HEK293 (cell line): ENCODE data around the gene INO80B.
A peak's percentile ranks its signal among the peaks of the same experiment; 100 is the strongest.

Source experiments
- CTCF ChIA-PET: fragments of 350-600 bp; formaldehyde crosslinking; extraction: SDS; loops from one replicate; lab custom pipeline; 2021; ENCODE audit warnings: antibody characterized with exemption; lab: Yijun Ruan, JAX
- POLR2A ChIA-PET: fragments of 300-600 bp; formaldehyde crosslinking; extraction: SDS; loops from one replicate; lab custom pipeline; 2020; ENCODE audit warnings: antibody characterized with exemption, inconsistent platforms; lab: Yijun Ruan, JAX
- H3K27ac ChIP-seq: fragments of 200-500 bp; sonication (Bioruptor generic); 2 replicates; pipeline ENCODE4 v1.5.1; 2014; ENCODE audit warnings: low read depth, low read length, control low read depth, inconsistent platforms; ENCODE audit errors: extremely low read depth
- H3K36me3 ChIP-seq, 2 experiments: fragments of 200-500 bp in 1 of 2; sonication (Bioruptor generic) in 1 of 2; 1 replicate in 1 of 2; 2 replicates in 1 of 2; pipeline ENCODE4 v1.5.1; 2014 to 2017; ENCODE audit warnings: inconsistent platforms in 2 of 2, low read length in 2 of 2; ENCODE audit not compliant: control insufficient read depth in 2 of 2, insufficient read depth in 1 of 2
- H3K4me1 ChIP-seq: fragments of 200-500 bp; sonication (Bioruptor generic); 2 replicates; pipeline ENCODE4 v1.5.1; 2014; ENCODE audit warnings: mild to moderate bottlenecking, low read length, inconsistent platforms; ENCODE audit not compliant: control insufficient read depth, insufficient read depth
- H3K4me3 ChIP-seq: 2 replicates; pipeline ENCODE4 v1.5.1; 2011; ENCODE audit warnings: low read depth, mild to moderate bottlenecking, control low read depth, low read length, moderate library complexity
- H3K9me3 ChIP-seq: fragments of 200-500 bp; sonication (Bioruptor generic); 2 replicates; pipeline ENCODE4 v1.5.1; 2014; ENCODE audit warnings: low read depth, low read length, inconsistent platforms; ENCODE audit not compliant: control insufficient read depth, insufficient read depth
- GFI1B ChIP-seq: fragments of 450-650 bp; formaldehyde crosslinking; IDR thresholded peaks from 2 replicates; pipeline ENCODE4 v1.5.1; 2016; ENCODE audit warnings: missing biosample characterization, missing genetic modification characterization
- RBAK ChIP-seq: fragments of 450-650 bp; formaldehyde crosslinking; IDR thresholded peaks from 2 replicates; pipeline ENCODE4 v1.5.1; 2016; ENCODE audit warnings: missing biosample characterization, missing genetic modification characterization
- REPIN1 ChIP-seq: fragments of 450-650 bp; formaldehyde crosslinking; IDR thresholded peaks from 2 replicates; pipeline ENCODE4 v1.5.1; 2017; ENCODE audit warnings: missing biosample characterization, missing genetic modification characterization, low read depth
- YY1 ChIP-seq: fragments of 450-650 bp; formaldehyde crosslinking; IDR thresholded peaks from 2 replicates; pipeline ENCODE4 v1.5.1; 2018; ENCODE audit warnings: missing biosample characterization, missing genetic modification characterization
- ZBTB48 ChIP-seq: fragments of 450-650 bp; formaldehyde crosslinking; IDR thresholded peaks from 2 replicates; pipeline ENCODE4 v1.5.1; 2016; ENCODE audit warnings: missing biosample characterization, missing genetic modification characterization
- ZNF121 ChIP-seq: fragments of 450-650 bp; formaldehyde crosslinking; IDR thresholded peaks from 2 replicates; pipeline ENCODE4 v1.5.1; 2016; ENCODE audit warnings: missing biosample characterization, missing genetic modification characterization
- ZNF138 ChIP-seq: fragments of 450-650 bp; formaldehyde crosslinking; IDR thresholded peaks from 2 replicates; pipeline ENCODE4 v1.5.1; 2016; ENCODE audit warnings: missing biosample characterization, missing genetic modification characterization, borderline replicate concordance
- ZNF146 ChIP-seq: fragments of 450-650 bp; formaldehyde crosslinking; IDR thresholded peaks from 2 replicates; pipeline ENCODE4 v1.5.1; 2016; ENCODE audit warnings: missing biosample characterization, missing genetic modification characterization
- ZNF266 ChIP-seq: fragments of 450-650 bp; formaldehyde crosslinking; IDR thresholded peaks from 2 replicates; pipeline ENCODE4 v1.5.1; 2016; ENCODE audit warnings: missing biosample characterization, missing genetic modification characterization, low read depth
- ZNF335 ChIP-seq: fragments of 450-650 bp; formaldehyde crosslinking; conservative IDR thresholded peaks from 2 replicates; pipeline ENCODE4 v1.5.1; 2016; ENCODE audit warnings: missing biosample characterization, missing genetic modification characterization
- ZNF350 ChIP-seq: fragments of 450-650 bp; formaldehyde crosslinking; IDR thresholded peaks from 2 replicates; pipeline ENCODE4 v1.5.0; 2017; ENCODE audit warnings: missing biosample characterization, mild to moderate bottlenecking, missing genetic modification characterization
- ZNF354C ChIP-seq: fragments of 450-650 bp; formaldehyde crosslinking; IDR thresholded peaks from 2 replicates; pipeline ENCODE4 v1.5.1; 2016; ENCODE audit warnings: missing biosample characterization, missing genetic modification characterization, low read depth, borderline replicate concordance
- TF ChIP-seq, protein P1 (sequence below): fragments of 450-650 bp; formaldehyde crosslinking; IDR thresholded peaks from 2 replicates; pipeline ENCODE4 v1.5.1; 2016; ENCODE audit warnings: missing biosample characterization, missing genetic modification characterization
- TF ChIP-seq, protein P2 (sequence below): fragments of 450-650 bp; formaldehyde crosslinking; conservative IDR thresholded peaks from 2 replicates; pipeline ENCODE4 v1.5.1; 2016; ENCODE audit warnings: low read depth, missing biosample characterization, missing genetic modification characterization
- TF ChIP-seq, protein P3 (sequence below): fragments of 450-650 bp; formaldehyde crosslinking; IDR thresholded peaks from 2 replicates; pipeline ENCODE4 v1.5.1; 2016; ENCODE audit warnings: missing biosample characterization, missing genetic modification characterization
- TF ChIP-seq, protein P4 (sequence below): fragments of 450-650 bp; formaldehyde crosslinking; optimal IDR thresholded peaks from 2 replicates; pipeline ENCODE3; 2016; ENCODE audit warnings: missing biosample characterization, mild to moderate bottlenecking, missing genetic modification characterization
- TF ChIP-seq, protein P5 (sequence below): fragments of 450-650 bp; formaldehyde crosslinking; IDR thresholded peaks from 2 replicates; pipeline ENCODE4 v1.5.1; 2016; ENCODE audit warnings: missing biosample characterization, missing genetic modification characterization
- TF ChIP-seq, protein P6 (sequence below): fragments of 450-650 bp; formaldehyde crosslinking; IDR thresholded peaks from 2 replicates; pipeline ENCODE4 v1.5.1; 2017; ENCODE audit warnings: missing biosample characterization, mild to moderate bottlenecking, missing genetic modification characterization, moderate library complexity

Gene INO80B

DNA sequence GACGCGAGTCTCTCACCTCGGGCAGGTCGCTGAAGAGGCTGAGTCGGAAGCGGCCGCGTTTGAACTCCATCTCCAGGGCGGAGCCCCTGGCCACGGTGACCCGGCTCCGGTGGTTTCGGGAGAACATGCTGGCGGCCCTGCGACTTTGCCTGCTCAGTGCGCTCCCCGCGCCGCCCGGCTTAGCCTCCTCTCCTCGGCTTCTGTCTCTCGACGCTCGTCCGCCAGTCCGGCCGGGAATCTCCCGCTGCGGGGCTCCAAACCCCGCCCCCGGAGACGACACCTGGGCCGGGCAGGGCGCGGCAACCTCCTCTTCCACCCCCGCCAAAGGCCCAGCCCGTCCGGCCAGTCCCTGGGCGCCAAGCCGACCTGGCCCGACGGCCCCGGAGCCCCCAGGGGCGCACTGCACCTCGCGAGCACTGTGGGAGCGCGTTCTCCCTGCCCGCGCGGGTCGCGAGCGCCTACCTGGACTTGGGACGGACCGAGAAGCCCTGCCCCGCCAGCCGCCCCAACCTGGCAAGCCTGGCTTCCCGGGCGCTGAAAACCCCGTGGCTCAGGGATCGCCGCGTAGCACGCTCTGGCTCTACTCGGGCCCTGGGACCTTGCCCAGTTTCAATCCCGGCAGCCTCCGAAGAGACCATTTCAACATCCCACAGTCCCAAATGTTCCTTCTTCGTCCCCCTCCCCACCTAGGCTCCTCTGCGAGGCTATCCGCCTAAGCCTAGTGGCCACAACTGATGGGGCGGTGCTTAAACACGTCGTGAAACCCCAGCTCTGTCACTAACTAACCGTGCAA, 13.0 kb upstream of the INO80B start, which contains the start of gene RTKN:
Gene RTKN, minus strand, starts transcription at position 248 of the 793 bp plus-strand sequence. Its CDS starts 121 bp downstream, at position 127.
- Histone ChIP-seq H3K36me3 (peaks cover 0 to 24% of the 10 kb centered on the region in 2 experiments; a peak in 1 of 3 replicates), H3K4me3 (peak within 1 kb of the TSS; percentile 56), H3K4me1 (peaks cover 7% of the 10 kb centered on the region), H3K9me3 (no peaks in the 10 kb centered on the region), H3K27ac (peak within 1 kb of the TSS; percentile 68)
- ChIA-PET CTCF (interaction anchor here (1.1 kb wide), 2 partner anchors 47 to 158 kb away, joined by 3 to 4 read pairs; no protein-coding TSS in a partner anchor), POLR2A (interaction anchor here (0.6 to 2.4 kb wide), 5 partner anchors 10 to 264 kb away, joined by 3 to 40 read pairs (median 4); partner anchors contain the start of genes INO80B, MOB1A and WBP1)
- TF ChIP-seq ZBTB48 (tag by site-specific recombination) (peak; percentile 97), ZNF146 (no peak), ZNF138 (tag by site-specific recombination) (no peak), ZNF121 (tag by site-specific recombination) (0 out of 2 replicates have a peak, but pooled peaks have one; percentile 64), RBAK (tag by site-specific recombination) (no peak), GFI1B (tag by site-specific recombination) (no peak), ZNF335 (tag by site-specific recombination) (peak; percentile 71), ZNF354C (no peak), ZNF266 (no peak), REPIN1 (tag by site-specific recombination) (no peak), YY1 (tag by site-specific recombination) (no peak), ZNF350 (no peak)
- TF ChIP-seq, protein P1, sequence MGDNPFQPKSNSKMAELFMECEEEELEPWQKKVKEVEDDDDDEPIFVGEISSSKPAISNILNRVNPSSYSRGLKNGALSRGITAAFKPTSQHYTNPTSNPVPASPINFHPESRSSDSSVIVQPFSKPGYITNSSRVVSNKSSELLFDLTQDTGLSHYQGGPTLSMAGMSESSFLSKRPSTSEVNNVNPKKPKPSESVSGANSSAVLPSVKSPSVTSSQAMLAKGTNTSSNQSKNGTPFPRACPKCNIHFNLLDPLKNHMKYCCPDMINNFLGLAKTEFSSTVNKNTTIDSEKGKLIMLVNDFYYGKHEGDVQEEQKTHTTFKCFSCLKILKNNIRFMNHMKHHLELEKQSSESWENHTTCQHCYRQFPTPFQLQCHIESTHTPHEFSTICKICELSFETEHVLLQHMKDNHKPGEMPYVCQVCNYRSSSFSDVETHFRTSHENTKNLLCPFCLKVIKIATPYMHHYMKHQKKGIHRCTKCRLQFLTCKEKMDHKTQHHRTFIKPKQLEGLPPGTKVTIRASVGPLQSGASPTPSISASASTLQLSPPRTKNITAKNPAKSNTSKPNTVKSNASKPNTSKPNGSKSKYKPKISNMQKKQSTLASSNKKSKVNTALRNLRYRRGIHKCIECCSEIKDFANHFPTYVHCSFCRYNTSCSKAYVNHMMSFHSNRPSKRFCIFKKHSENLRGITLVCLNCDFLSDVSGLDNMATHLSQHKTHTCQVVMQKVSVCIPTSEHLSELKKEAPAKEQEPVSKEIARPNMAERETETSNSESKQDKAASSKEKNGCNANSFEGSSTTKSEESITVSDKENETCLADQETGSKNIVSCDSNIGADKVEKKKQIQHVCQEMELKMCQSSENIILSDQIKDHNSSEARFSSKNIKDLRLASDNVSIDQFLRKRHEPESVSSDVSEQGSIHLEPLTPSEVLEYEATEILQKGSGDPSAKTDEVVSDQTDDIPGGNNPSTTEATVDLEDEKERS (tag by site-specific recombination), result no peak
- TF ChIP-seq, protein P2, sequence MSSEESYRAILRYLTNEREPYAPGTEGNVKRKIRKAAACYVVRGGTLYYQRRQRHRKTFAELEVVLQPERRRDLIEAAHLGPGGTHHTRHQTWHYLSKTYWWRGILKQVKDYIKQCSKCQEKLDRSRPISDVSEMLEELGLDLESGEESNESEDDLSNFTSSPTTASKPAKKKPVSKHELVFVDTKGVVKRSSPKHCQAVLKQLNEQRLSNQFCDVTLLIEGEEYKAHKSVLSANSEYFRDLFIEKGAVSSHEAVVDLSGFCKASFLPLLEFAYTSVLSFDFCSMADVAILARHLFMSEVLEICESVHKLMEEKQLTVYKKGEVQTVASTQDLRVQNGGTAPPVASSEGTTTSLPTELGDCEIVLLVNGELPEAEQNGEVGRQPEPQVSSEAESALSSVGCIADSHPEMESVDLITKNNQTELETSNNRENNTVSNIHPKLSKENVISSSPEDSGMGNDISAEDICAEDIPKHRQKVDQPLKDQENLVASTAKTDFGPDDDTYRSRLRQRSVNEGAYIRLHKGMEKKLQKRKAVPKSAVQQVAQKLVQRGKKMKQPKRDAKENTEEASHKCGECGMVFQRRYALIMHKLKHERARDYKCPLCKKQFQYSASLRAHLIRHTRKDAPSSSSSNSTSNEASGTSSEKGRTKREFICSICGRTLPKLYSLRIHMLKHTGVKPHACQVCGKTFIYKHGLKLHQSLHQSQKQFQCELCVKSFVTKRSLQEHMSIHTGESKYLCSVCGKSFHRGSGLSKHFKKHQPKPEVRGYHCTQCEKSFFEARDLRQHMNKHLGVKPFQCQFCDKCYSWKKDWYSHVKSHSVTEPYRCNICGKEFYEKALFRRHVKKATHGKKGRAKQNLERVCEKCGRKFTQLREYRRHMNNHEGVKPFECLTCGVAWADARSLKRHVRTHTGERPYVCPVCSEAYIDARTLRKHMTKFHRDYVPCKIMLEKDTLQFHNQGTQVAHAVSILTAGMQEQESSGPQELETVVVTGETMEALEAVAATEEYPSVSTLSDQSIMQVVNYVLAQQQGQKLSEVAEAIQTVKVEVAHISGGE (tag by site-specific recombination), result peak; percentile 27; the same call in 1 of the 2 replicates
- TF ChIP-seq, protein P3, sequence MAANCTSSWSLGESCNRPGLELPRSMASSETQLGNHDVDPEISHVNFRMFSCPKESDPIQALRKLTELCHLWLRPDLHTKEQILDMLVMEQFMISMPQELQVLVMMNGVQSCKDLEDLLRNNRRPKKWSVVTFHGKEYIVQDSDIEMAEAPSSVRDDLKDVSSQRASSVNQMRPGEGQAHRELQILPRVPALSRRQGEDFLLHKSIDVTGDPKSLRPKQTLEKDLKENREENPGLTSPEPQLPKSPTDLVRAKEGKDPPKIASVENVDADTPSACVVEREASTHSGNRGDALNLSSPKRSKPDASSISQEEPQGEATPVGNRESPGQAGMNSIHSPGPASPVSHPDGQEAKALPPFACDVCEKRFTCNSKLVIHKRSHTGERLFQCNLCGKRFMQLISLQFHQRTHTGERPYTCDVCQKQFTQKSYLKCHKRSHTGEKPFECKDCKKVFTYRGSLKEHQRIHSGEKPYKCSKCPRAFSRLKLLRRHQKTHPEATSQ, result no peak
- TF ChIP-seq, protein P4, sequence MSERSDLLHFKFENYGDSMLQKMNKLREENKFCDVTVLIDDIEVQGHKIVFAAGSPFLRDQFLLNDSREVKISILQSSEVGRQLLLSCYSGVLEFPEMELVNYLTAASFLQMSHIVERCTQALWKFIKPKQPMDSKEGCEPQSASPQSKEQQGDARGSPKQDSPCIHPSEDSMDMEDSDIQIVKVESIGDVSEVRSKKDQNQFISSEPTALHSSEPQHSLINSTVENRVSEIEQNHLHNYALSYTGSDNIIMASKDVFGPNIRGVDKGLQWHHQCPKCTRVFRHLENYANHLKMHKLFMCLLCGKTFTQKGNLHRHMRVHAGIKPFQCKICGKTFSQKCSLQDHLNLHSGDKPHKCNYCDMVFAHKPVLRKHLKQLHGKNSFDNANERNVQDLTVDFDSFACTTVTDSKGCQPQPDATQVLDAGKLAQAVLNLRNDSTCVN (tag by site-specific recombination), result peak; percentile 93
- TF ChIP-seq, protein P5, sequence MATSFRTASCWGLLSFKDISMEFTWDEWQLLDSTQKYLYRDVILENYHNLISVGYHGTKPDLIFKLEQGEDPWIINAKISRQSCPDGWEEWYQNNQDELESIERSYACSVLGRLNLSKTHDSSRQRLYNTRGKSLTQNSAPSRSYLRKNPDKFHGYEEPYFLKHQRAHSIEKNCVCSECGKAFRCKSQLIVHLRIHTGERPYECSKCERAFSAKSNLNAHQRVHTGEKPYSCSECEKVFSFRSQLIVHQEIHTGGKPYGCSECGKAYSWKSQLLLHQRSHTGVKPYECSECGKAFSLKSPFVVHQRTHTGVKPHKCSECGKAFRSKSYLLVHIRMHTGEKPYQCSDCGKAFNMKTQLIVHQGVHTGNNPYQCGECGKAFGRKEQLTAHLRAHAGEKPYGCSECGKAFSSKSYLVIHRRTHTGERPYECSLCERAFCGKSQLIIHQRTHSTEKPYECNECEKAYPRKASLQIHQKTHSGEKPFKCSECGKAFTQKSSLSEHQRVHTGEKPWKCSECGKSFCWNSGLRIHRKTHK, result no peak
- TF ChIP-seq, protein P6, sequence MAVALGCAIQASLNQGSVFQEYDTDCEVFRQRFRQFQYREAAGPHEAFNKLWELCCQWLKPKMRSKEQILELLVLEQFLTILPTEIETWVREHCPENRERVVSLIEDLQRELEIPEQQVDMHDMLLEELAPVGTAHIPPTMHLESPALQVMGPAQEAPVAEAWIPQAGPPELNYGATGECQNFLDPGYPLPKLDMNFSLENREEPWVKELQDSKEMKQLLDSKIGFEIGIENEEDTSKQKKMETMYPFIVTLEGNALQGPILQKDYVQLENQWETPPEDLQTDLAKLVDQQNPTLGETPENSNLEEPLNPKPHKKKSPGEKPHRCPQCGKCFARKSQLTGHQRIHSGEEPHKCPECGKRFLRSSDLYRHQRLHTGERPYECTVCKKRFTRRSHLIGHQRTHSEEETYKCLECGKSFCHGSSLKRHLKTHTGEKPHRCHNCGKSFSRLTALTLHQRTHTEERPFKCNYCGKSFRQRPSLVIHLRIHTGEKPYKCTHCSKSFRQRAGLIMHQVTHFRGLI (tag by site-specific recombination), result 0 out of 2 replicates have a peak, but pooled peaks have one; percentile 33
